Duodenal mucosa (tissue), 2 donors: ENCODE data around the gene SEPTIN5.
"Not testable (repeated sequence)": the region's sequence is repeated elsewhere in the genome, so short reads cannot be mapped to it uniquely, and the experiment has no call there.

ENCODE experiments used
- H3K27ac ChIP-seq: one replicate; pipeline ENCODE4 v1.7.0; 2013; ENCODE audit warnings: low read depth, low read length
- H3K27me3 ChIP-seq, 2 donors: one replicate each; pipeline ENCODE4 v1.7.0; 2013; ENCODE audit warnings: low read length in 2 of 2, control low read depth in 1 of 2; ENCODE audit not compliant: insufficient read depth in 2 of 2, control insufficient read depth in 1 of 2
- H3K36me3 ChIP-seq, 2 donors: one replicate each; pipeline ENCODE4 v1.7.0; 2013; ENCODE audit warnings: low read length in 2 of 2, control low read depth in 1 of 2; ENCODE audit not compliant: insufficient read depth in 2 of 2, control insufficient read depth in 1 of 2
- H3K4me1 ChIP-seq, 2 donors: one replicate each; pipeline ENCODE4 v1.7.0; 2013; ENCODE audit warnings: low read length in 2 of 2, control low read depth in 1 of 2; ENCODE audit not compliant: insufficient read depth in 2 of 2, control insufficient read depth in 1 of 2
- H3K4me3 ChIP-seq, 2 donors: one replicate each; pipeline ENCODE4 v1.7.0; 2013; ENCODE audit warnings: low read length in 2 of 2, low read depth in 1 of 2
- H3K9ac ChIP-seq, 2 donors: one replicate each; pipeline ENCODE4 v1.7.0; 2013; ENCODE audit warnings: low read length in 2 of 2, low read depth in 1 of 2
- H3K9me3 ChIP-seq, 2 donors: one replicate each; pipeline ENCODE4 v1.7.0; 2013; ENCODE audit warnings: low read length in 2 of 2, control low read depth in 1 of 2; ENCODE audit not compliant: control insufficient read depth in 1 of 2

Gene SEPTIN5

DNA sequence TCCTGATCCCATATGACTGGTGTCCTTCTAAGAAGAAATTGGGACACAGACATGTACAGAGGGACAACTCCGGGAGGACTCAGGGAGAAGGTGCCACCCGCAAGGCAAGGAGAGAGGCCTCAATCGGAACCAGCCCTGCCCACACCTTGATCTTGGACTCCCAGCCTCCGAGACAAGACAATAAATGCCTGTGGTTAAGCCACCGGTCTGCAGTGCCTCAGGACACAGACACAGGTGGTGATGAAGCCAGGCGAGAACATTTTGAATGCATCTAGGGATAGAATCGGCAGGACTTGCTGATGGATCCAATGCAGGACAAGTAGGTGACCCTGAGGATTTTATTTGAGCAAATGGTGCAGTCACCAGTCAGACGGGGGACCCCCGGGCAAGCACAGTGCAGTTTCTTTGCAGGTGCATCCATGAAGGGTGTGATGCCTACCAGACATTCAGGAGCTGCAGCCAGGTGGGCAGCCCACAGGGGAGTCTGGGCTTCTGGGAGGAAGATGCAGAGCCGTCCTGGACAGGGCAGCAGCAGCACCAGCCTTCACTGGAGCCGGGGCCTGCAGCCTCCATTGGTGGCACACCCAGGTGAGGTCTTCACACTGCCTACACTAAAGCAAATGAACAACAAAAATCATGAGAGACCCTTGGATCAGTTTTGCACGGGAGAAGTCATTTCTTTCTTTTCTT, 20.2 kb upstream of the SEPTIN5 start:
- no peak overlapping the region for H3K27ac ChIP-seq
- no peaks in the 10 kb centered on the region for H3K9me3 ChIP-seq
- H3K4me1 ChIP-seq, result no peaks in the 10 kb centered on the region
- H3K27me3 ChIP-seq, result peaks cover 5 to 9% of the 10 kb centered on the region in 2 donors
- no peak overlapping the region for H3K9ac ChIP-seq
- H3K4me3 ChIP-seq, result no peak overlapping the region
- H3K36me3 ChIP-seq, result no peaks in the 10 kb centered on the region

DNA sequence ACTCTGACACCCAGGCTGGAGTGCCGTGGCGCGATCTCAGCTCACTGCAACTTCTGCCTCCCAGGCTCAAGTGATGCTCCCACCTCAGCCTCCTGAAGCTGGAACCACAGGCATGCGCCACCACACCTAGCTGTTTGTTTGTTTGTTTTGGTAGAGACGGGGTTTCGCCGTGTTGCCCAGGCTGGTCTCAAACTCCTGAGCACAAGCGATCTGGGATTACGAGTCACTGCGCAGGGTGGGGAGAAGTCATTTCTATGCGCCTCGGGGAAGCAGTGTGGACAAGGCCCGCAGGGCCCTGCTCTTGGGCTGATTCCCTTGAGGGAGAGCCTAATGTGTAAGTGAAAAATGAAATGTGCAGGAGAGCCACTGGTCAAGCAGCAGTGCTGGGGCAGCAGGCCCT, 19.6 kb upstream of the SEPTIN5 start:
- Histone ChIP-seq H3K36me3 (no peaks in the 10 kb centered on the region), H3K27me3 (peaks cover 0 to 9% of the 10 kb centered on the region in 2 donors), H3K9ac (no peak overlapping the region), H3K4me1 (no peaks in the 10 kb centered on the region), H3K9me3 (no peaks in the 10 kb centered on the region), H3K27ac (no peak overlapping the region), H3K4me3 (no peak overlapping the region)

DNA sequence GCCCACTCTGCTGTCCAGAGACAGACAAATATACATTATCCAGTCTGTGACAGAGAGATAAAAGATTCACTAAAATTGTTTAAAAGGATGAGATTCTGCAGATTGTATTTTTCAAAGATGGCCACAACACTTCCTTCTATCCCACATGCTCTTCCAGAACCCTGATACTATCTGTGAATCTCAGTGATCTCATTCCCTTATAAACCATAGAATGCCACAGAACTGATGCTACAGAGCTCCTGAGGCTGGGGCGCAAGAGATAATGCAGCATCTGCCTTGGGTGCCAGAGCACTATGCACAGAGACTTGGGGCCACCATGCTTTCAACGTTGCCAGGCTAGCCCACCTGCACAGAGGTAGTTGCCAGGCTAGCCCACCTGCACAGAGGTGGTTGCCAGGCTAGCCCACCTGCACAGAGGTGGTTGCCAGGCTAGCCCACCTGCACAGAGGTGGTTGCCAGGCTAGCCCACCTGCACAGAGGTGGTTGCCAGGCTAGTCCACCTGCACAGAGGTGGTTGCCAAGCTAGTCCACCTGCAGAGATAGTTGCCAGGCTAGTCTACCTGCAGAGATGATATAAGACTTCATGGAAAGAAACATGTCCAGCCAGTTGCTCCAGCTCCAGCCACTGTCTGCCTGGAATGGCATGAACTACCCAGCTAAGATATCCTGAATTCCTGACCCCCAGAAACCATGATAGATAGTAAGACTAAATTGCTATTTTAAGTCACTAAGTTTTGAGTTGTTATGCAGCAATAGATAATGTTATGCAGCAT, 17.6 kb upstream of the SEPTIN5 start:
- H3K4me1 ChIP-seq, result no peaks in the 10 kb centered on the region
- H3K27ac ChIP-seq, result no peak overlapping the region
- peaks cover 0 to 4% of the 10 kb centered on the region in 2 donors for H3K27me3 ChIP-seq
- no peaks in the 10 kb centered on the region for H3K36me3 ChIP-seq
- H3K4me3 ChIP-seq, result no peak overlapping the region
- no peaks in the 10 kb centered on the region for H3K9me3 ChIP-seq
- no peak overlapping the region for H3K9ac ChIP-seq

DNA sequence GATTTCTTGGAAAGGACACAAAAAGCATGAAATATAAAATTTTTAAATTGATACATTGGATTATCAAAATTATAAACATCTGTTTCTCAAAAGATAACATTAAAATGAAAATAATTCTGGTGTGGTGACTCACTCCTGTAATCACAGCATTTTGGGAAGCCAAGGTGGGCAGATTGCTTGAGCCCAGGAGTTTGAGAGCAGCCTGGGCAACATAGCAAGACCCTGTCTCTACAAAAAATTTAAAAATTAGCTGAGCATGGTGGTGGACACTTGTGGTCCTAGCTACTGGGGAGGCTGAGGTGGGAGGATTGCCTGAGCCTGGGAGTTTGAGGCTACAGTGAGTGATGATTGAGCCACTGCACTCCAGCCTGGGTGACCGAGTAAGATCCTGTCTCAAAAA, 16.4 kb upstream of the SEPTIN5 start:
- H3K9me3 ChIP-seq, H3K9ac ChIP-seq, H3K27ac ChIP-seq, H3K4me3 ChIP-seq, H3K4me1 ChIP-seq, H3K27me3 ChIP-seq, H3K36me3 ChIP-seq: not testable (repeated sequence)

DNA sequence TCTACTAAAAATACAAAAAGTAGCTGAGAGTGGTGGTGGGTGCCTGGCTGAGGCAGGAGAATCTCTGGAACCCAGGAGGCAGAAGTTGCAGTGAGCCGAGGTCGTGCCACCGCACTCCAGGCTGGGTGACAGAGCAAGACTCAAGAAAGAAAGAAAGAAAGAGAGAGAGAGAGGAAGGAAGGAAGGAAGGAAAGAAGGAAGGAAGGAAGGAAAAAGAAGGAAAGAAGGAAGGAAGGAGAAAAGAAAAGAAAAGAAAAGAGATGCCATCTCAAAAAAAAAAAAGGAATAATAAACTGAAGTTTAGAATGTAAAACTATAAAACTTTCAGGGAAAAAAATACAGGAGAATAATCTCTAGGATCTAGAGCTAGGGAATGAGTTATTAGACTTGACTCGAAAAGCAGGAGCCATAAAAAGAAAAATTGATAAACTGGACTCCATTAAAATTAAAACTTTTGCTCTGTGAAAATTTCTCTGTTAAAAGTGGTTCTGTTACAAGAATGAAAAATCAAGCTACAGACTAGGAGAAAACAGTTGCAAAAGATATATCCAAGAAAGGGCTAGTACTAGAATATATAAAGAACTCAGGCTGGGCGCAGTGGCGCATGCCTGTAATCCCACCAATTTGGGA, 13.4 kb upstream of the SEPTIN5 start:
- H3K27ac ChIP-seq, result no peak overlapping the region
- no peaks in the 10 kb centered on the region for H3K36me3 ChIP-seq
- H3K27me3 ChIP-seq, result no peaks in the 10 kb centered on the region
- H3K9me3 ChIP-seq, result no peaks in the 10 kb centered on the region
- H3K4me1 ChIP-seq, result peaks cover 4 to 12% of the 10 kb centered on the region in 2 donors
- no peak overlapping the region for H3K4me3 ChIP-seq
- no peak overlapping the region for H3K9ac ChIP-seq

DNA sequence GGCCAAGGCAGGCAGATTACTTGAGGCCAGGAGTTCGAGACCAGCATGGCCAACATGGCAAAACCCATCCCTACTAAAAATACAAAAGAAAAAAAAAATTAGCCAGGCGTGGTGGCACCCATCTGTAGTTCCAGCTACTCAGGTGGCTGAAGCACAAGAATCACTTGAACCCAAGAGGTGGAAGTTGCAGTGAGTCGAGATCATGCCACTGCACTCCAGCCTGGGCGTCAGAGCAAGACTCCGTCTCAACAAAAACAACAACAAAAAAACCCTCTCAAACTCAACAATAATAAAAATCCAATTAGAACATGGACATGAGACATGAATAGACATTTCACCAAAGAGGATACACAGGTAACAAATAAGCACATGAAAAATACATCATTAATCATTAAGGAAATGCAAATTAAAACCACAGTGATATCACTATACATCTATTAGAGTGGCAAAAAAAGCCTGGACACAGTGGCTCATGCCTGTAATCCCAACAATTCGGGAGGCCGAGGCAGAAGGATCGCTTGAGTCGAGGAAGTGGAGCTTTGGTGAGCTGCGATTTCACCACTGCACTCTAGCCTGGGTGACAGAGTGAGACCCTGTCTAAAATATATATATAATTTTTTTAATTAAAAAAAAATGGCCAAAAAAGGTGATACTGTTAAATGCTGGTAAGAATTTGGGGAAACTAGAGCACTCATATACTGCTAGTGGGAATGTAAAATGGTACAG, 12.7 kb upstream of the SEPTIN5 start:
- Histone ChIP-seq H3K9me3 (no peaks in the 10 kb centered on the region), H3K27me3 (no peaks in the 10 kb centered on the region), H3K4me3 (no peak overlapping the region), H3K36me3 (no peaks in the 10 kb centered on the region), H3K4me1 (peaks cover 4 to 12% of the 10 kb centered on the region in 2 donors), H3K27ac (no peak overlapping the region), H3K9ac (no peak overlapping the region)

DNA sequence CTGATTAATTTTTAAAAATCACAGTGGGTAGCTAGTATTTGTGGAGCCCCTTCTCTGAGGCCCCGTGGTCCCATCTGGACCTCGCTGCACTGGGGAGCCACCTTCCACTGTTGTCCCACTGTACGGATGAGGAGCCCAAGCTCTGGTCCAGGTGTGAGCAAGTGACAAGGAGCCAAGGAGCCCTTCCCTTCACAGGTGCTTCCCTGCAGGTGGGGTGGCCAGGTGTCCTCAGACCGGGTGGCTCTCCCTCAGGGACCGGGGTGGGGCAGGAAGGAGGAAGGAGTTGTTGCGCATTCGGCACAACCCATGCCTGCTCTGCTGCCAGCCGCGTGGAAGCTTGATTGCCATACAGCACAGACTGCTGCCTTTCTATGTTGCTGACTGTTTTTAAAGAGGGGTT, 10.4 kb upstream of the SEPTIN5 start:
- Histone ChIP-seq H3K9ac (no peak overlapping the region), H3K36me3 (no peaks in the 10 kb centered on the region), H3K4me3 (no peak overlapping the region), H3K4me1 (peaks cover 4 to 12% of the 10 kb centered on the region in 2 donors), H3K27ac (no peak overlapping the region), H3K9me3 (no peaks in the 10 kb centered on the region), H3K27me3 (no peaks in the 10 kb centered on the region)

DNA sequence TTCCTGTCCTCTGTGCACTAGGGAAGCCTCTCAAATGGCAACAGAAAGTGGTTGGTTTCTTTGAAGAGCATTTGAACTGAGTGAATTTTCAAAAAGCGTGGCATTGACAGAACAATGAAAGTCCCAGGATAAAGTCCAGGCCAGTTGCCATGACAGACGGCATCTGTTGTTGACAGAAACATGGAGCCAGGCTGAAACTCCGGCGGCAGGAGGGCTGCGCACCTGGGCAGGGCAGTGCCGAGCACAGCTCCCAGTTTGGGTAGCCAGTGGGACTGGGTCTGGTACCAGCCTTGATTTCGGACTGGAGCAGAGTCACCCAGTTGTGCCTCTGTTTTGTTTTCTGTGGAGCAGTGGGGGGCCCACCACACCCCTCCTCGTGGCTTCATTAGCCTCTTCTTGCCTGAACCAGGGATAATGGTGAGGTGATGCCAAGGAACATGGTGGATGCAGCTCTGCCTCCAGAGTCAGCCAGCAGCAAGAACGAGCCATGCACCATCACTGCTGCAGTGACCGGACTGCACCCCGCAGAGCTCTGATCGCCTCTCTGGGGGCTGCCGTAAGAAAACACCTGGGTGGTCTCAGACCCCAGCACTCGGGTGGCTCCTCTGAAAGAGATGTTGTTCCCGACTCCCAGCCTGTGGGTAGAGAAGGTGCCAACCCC, 9.8 kb upstream of the SEPTIN5 start:
- Histone ChIP-seq H3K9me3 (no peaks in the 10 kb centered on the region), H3K36me3 (no peaks in the 10 kb centered on the region), H3K4me3 (peak overlapping the region in 1 of 2 donors; percentile 5), H3K4me1 (peaks cover 4 to 12% of the 10 kb centered on the region in 2 donors), H3K27ac (no peak overlapping the region), H3K27me3 (no peaks in the 10 kb centered on the region), H3K9ac (no peak overlapping the region)

DNA sequence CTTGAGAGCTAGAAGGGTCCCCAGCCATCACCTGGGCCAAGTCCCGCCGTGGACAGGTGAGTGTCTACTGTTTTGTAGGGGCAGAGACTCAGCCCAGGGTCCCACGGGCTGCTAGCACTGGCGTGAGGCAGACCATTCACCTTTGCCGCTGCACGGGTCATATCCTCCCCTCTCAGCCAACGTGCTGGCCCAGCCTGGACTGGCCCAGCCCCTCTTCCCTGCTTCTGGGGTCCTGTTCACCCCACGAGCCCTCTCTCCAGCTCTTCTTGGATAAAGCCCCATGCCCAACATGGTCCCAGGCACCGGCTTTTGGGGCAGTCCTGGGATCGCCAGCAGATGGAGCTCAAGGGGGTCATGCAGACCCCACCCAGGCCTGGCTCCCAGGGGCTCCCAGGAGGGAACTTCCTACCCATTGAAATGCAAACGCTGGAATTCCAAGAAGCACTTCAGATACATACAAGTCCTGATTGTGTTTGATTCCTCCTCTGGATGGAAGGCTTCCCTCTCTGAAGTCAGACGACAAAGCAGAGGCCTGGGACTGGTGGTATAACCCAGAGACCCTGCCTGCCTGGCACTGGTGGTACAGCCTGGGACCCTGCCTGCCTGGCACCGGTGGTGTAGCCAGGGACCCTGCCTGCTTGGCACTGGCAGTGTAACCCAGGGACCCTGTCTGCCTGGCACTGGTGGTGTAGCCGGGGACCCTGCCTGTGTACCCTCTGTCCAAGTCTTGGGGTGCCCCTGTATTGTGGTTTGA, 8.9 kb upstream of the SEPTIN5 start:
- H3K27me3 ChIP-seq, result no peaks in the 10 kb centered on the region
- H3K4me3 ChIP-seq, result no peak overlapping the region
- no peak overlapping the region for H3K9ac ChIP-seq
- H3K4me1 ChIP-seq, result peaks cover 4 to 12% of the 10 kb centered on the region in 2 donors
- no peak overlapping the region for H3K27ac ChIP-seq
- H3K36me3 ChIP-seq, result no peaks in the 10 kb centered on the region
- H3K9me3 ChIP-seq, result no peaks in the 10 kb centered on the region
